Rectal smooth muscle tissue (tissue), 1 donor: ENCODE measurements around the gene CXXC5.

ENCODE experiments used
- H3K27ac ChIP-seq: one replicate; pipeline ENCODE4 v1.7.0; 2013; ENCODE audit warnings: low read depth, low read length, inconsistent platforms
- H3K27me3 ChIP-seq: one replicate; pipeline ENCODE4 v1.7.0; 2013; ENCODE audit warnings: low read length; ENCODE audit not compliant: control insufficient read depth, insufficient read depth
- H3K36me3 ChIP-seq: one replicate; pipeline ENCODE4 v1.7.0; 2013; ENCODE audit warnings: low read length; ENCODE audit not compliant: control insufficient read depth, insufficient read depth
- H3K4me1 ChIP-seq: one replicate; pipeline ENCODE4 v1.7.0; 2013; ENCODE audit warnings: low read length; ENCODE audit not compliant: control insufficient read depth, insufficient read depth
- H3K4me3 ChIP-seq: one replicate; pipeline ENCODE4 v1.7.0; 2013; ENCODE audit warnings: low read length
- H3K9ac ChIP-seq: one replicate; pipeline ENCODE4 v1.7.0; 2013; ENCODE audit warnings: low read length

The CXXC5 gene

GRCh38 chr5:139640421-139641115 lies 7.6 kb upstream of the CXXC5 start:
- no peaks in the 10 kb centered on the region for H3K36me3 ChIP-seq
- no peaks in the 10 kb centered on the region for H3K27me3 ChIP-seq
- H3K27ac ChIP-seq = no peak overlapping the region
- no peak overlapping the region for H3K4me3 ChIP-seq
- H3K4me1 ChIP-seq = peaks cover 13% of the 10 kb centered on the region
- H3K9ac ChIP-seq = no peak overlapping the region

GRCh38 chr5:139641116-139642080 lies 6.8 kb upstream of the CXXC5 start:
- Histone ChIP-seq H3K4me3 (no peak overlapping the region), H3K4me1 (peaks cover 13% of the 10 kb centered on the region), H3K27ac (no peak overlapping the region), H3K36me3 (no peaks in the 10 kb centered on the region), H3K27me3 (no peaks in the 10 kb centered on the region), H3K9ac (no peak overlapping the region)

- Histone ChIP-seq H3K4me1 (peaks cover 9% of the 10 kb centered on the region), H3K36me3 (no peaks in the 10 kb centered on the region), H3K27ac (no peak overlapping the region), H3K27me3 (no peaks in the 10 kb centered on the region), H3K4me3 (no peak overlapping the region), H3K9ac (no peak overlapping the region)
Measured at GRCh38 chr5:139642213-139642612, 5.9 kb upstream of the CXXC5 start.

GRCh38 chr5:139642891-139643871 lies 5.0 kb upstream of the CXXC5 start:
- peaks cover 11% of the 10 kb centered on the region for H3K4me1 ChIP-seq
- no peaks in the 10 kb centered on the region for H3K36me3 ChIP-seq
- H3K9ac ChIP-seq = no peak overlapping the region
- no peak overlapping the region for H3K27ac ChIP-seq
- H3K4me3 ChIP-seq = no peak overlapping the region
- H3K27me3 ChIP-seq = no peaks in the 10 kb centered on the region

GRCh38 chr5:139644001-139644456 lies 4.1 kb upstream of the CXXC5 start:
- H3K9ac ChIP-seq = no peak overlapping the region
- H3K4me3 ChIP-seq = no peak overlapping the region
- no peak overlapping the region for H3K27ac ChIP-seq
- H3K36me3 ChIP-seq = no peaks in the 10 kb centered on the region
- H3K4me1 ChIP-seq = peaks cover 6% of the 10 kb centered on the region
- no peaks in the 10 kb centered on the region for H3K27me3 ChIP-seq

GRCh38 chr5:139644646-139645429 lies 3.3 kb upstream of the CXXC5 start:
- H3K9ac ChIP-seq = no peak overlapping the region

GRCh38 chr5:139645430-139645871 lies 2.7 kb upstream of the CXXC5 start:
- H3K36me3 ChIP-seq = no peaks in the 10 kb centered on the region
- peaks cover 6% of the 10 kb centered on the region for H3K4me1 ChIP-seq
- no peak overlapping the region for H3K27ac ChIP-seq
- no peak overlapping the region for H3K4me3 ChIP-seq
- H3K9ac ChIP-seq = no peak overlapping the region
- H3K27me3 ChIP-seq = no peaks in the 10 kb centered on the region

More at GRCh38 chr5:139644646-139645429, 3.3 kb upstream of the CXXC5 start:
- Histone ChIP-seq H3K4me1 (peaks cover 6% of the 10 kb centered on the region), H3K4me3 (no peak overlapping the region), H3K27me3 (no peaks in the 10 kb centered on the region), H3K36me3 (no peaks in the 10 kb centered on the region), H3K27ac (no peak overlapping the region)

- Histone ChIP-seq H3K4me1 (peaks cover 6% of the 10 kb centered on the region), H3K27ac (no peak overlapping the region), H3K4me3 (no peak overlapping the region)
Measured at GRCh38 chr5:139646111-139646510, 2.0 kb upstream of the CXXC5 start.

GRCh38 chr5:139646912-139647505 lies 1.1 kb upstream of the CXXC5 start:
- Histone ChIP-seq H3K4me3 (peak overlapping the region; percentile 50), H3K36me3 (no peaks in the 10 kb centered on the region), H3K4me1 (peaks cover 11% of the 10 kb centered on the region), H3K27ac (no peak overlapping the region), H3K27me3 (no peaks in the 10 kb centered on the region), H3K9ac (no peak overlapping the region)

More at GRCh38 chr5:139646111-139646510, 2.0 kb upstream of the CXXC5 start:
- H3K27me3 ChIP-seq = no peaks in the 10 kb centered on the region
- no peaks in the 10 kb centered on the region for H3K36me3 ChIP-seq
- no peak overlapping the region for H3K9ac ChIP-seq

- no peaks in the 10 kb centered on the region for H3K36me3 ChIP-seq
- no peak overlapping the region for H3K27ac ChIP-seq
- H3K27me3 ChIP-seq = no peaks in the 10 kb centered on the region
- H3K9ac ChIP-seq = no peak overlapping the region
- peak overlapping the region; percentile 50 for H3K4me3 ChIP-seq
- peaks cover 17% of the 10 kb centered on the region for H3K4me1 ChIP-seq
Measured at GRCh38 chr5:139647506-139648204, 494 bp upstream of the CXXC5 start.
